GM12801 (cell line): ENCODE measurements around the gene TNIK.

Source experiments
- TF ChIP-seq, protein P1 (sequence below): IDR thresholded peaks from one replicate; pipeline ENCODE4 v1.5.1; 2011; ENCODE audit warnings: control low read depth; ENCODE audit not compliant: insufficient read length; ENCODE audit errors: extremely low read depth

Gene TNIK

DNA sequence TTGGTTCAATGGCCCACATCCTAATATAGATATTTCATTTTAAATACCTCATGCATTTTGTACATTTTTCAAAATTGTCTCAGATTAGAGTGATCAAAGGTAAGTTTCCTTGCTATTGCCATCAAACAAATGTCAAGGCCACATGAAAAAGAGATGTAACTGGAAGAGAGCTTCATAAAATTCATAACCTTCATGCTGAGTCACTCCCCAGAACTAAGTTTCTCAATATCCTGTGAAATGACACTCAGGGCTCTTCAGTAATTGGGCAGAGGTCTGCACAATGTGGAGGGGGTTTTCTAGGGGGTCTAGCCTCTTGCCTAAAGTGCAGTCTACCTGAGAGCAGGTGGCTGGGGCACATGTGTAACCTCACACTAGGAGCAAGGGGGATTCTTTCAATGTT lies 281.5 kb downstream of the TNIK start:
- TF ChIP-seq, protein P1, sequence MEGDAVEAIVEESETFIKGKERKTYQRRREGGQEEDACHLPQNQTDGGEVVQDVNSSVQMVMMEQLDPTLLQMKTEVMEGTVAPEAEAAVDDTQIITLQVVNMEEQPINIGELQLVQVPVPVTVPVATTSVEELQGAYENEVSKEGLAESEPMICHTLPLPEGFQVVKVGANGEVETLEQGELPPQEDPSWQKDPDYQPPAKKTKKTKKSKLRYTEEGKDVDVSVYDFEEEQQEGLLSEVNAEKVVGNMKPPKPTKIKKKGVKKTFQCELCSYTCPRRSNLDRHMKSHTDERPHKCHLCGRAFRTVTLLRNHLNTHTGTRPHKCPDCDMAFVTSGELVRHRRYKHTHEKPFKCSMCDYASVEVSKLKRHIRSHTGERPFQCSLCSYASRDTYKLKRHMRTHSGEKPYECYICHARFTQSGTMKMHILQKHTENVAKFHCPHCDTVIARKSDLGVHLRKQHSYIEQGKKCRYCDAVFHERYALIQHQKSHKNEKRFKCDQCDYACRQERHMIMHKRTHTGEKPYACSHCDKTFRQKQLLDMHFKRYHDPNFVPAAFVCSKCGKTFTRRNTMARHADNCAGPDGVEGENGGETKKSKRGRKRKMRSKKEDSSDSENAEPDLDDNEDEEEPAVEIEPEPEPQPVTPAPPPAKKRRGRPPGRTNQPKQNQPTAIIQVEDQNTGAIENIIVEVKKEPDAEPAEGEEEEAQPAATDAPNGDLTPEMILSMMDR = no peak

DNA sequence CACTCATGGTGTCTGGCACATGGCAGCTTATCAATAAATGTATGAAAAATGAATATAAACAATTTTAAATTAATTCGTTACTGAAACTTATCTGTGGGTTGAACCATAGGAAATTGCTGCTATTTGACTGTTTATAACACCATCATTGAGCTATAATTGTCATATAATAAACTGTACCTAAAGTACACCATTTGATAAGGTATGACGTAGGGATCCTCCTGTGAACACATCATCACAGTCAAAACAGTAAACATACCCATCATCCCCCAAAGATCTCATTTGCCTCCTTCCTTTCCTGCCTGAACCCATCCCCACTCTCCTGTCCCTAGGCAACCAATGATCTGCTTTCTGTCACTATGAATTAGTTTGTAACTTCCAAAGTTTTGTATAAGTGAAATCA lies 282.7 kb downstream of the TNIK start:
- TF ChIP-seq, protein P1 = no peak

DNA sequence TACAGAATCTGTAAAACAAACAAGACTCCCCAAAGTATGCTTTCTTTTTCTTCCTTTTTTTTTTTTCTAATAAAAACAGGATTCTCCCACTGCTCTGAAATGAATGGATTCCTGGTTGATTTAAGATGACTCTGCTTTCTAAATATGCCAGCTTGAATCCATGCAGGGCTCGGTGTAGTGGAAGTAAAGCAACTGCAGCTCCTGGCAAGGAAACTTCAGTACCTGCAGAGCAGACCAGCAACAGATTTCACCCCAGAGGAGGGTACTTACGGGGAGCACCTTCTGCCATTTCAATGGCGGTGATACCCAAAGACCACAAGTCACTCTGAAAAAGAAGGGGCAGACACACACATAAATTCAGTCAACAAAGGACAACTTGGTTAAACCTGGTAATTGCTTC lies 283.1 kb downstream of the TNIK start:
- TF ChIP-seq, protein P1 = no peak

DNA sequence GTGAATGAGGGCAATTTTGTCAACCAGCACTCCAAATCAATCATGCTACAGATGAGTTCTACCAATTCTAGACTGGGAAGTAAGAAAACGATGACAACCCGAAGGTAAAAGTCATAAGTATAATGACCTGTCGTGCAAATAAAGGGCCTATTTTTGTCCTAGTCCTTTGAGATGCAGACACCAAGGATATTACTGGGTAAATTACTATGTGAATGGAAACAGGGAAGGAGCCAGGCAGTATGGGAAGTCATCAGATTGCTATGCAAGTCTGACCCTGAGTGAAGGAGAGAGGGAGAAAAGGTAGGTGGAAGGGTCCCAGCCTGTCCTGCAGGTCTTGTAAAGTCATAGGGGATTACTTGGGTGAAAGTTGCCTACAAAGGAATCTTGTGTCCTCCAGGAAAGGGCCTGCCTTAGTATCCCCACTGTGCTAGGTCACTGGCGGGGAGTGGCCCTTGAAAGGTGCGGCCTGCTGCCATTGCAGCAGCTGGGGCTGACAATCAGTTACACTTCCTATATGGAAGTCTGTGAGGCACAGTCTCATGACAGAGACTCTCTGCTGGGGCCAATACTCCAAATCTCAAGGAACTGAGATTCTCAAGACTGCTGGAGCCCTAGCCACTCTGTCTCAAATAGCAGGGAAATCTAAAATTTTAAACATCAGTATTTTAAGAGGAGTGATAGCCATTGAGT lies 283.8 kb downstream of the TNIK start:
- TF ChIP-seq, protein P1 = no peak

DNA sequence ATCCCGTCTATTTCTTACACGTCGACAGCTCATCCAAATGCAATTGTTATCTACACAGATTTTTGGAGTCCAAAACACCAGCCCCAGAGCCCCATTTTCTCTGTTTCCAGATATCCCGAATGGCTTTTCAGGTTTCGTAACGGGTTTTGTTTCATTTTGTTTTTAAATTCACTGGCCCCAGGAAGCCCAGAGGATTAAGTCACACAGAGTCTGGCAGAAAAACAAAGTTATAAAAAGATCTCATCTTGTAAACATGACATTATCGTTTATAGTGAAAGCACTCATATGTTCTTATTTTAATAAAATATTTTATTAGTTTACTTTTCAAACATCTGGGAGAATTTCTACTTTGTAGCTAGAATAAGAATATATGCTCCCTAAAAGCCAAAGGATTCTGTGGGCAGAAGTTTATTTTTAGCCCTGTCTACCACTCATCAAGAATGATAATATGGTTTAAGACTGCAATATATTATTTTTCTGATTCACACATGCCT lies 284.4 kb downstream of the TNIK start:
- TF ChIP-seq, protein P1 = no peak

DNA sequence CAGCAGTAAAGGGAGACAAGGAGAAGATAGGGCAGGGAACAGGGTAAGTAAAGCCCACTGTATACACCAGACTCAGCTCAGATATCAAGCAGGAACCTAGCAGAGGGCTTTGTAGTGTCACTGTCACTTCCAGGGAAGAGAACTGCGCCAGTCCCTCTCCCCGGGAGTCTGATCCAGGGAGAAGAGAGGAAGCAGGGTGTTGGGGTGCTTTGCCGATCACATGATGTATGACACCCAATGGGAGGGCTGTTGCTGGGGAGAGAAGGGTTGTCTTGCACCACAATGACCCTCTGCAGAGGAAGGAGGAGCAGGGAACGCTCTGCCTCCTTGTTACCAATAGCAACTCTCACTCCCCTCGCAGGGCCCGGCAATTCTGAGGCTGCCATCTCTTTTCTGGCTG lies 286.5 kb downstream of the TNIK start:
- TF ChIP-seq, protein P1 = no peak

DNA sequence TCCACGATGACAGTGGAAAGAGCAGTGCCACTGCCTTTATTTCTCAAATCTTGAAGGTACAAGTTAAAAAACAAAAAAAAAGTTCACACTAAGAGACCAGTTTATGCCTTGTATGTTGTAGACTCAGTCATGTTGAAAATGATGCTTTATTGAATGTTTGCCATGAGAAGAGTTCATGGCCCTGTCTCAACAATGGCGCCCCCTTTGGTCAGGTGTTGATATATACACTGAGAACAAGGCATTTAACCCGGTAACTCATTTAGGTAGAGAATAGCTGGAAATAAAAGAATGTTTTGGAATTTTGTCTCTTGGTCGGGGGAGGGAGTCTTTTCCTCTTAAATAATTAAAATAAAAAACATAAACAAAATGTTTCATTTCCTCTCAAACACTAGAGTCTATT lies 288.1 kb downstream of the TNIK start:
- TF ChIP-seq, protein P1 = no peak

DNA sequence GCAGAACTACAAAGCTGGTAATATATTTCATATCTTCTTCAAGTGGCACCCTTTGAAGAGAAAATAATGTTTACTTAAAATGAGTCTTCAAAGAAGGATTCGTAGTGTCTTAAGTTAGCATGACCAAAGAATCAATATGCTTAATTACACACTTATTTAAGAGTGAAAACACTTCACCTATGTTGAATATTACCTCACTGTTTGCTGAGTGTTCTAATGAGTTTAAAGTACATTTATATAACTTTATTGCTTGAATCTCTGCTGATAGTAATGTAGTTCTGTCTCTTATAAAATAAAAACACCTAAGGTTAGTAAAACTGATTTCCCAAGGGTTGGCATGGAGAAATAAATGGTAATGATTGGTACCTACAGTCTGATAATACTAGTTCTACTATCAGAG lies 290.3 kb downstream of the TNIK start:
- TF ChIP-seq, protein P1 = no peak
